Heart right ventricle (tissue), 16 donors: ENCODE results near the gene ANKS1B. TPM values are rescaled to one million over a fixed set of nuclear protein-coding genes. Genes with fewer than 3 reads are reported as not detected.

Source experiments
- ATAC-seq, 8 donors: fragments of 200-7000 bp; cut with Tn5 transposase; one replicate each; pipeline ENCODE4 v1.9.1; 2020; ENCODE audit warnings: mild to moderate bottlenecking in 8 of 8, moderate library complexity in 8 of 8, moderate number of reproducible peaks in 1 of 8
- DNase-seq, 2 donors: peaks; one replicate each; pipeline ENCODE4 v3.0.0-alpha.2; 2020
- H3K27ac ChIP-seq, 10 donors: fragments of 200-600 bp; sonication (generic) in 2 of 10; one replicate each; pipeline versions ENCODE4 v1.5.0 to v1.8.0; 2020 to 2022; ENCODE audit warnings: mild to moderate bottlenecking in 3 of 10
- H3K27me3 ChIP-seq, 7 donors: fragments of 200-600 bp; one replicate each; pipeline ENCODE4 v1.8.0; 2021 to 2022; ENCODE audit warnings: mild to moderate bottlenecking in 2 of 7
- H3K36me3 ChIP-seq, 9 donors: fragments of 200-600 bp; sonication (generic) in 1 of 9; one replicate each; pipeline versions ENCODE4 v1.5.0 to v1.8.0; 2020 to 2022; ENCODE audit warnings: mild to moderate bottlenecking in 2 of 9
- H3K4me1 ChIP-seq, 9 donors: fragments of 200-600 bp; sonication (generic) in 1 of 9; one replicate each; pipeline versions ENCODE4 v1.5.0 to v1.8.0; 2020 to 2022; ENCODE audit warnings: mild to moderate bottlenecking in 4 of 9
- H3K4me3 ChIP-seq, 10 donors: fragments of 200-600 bp; sonication (generic) in 2 of 10; one replicate each; pipeline versions ENCODE4 v1.5.0 to v1.8.0; 2020 to 2022; ENCODE audit warnings: mild to moderate bottlenecking in 7 of 10, moderate library complexity in 2 of 10
- H3K9me3 ChIP-seq, 11 donors: fragments of 200-600 bp in 10 of 11; sonication (generic) in 2 of 11; one replicate each; pipeline versions ENCODE4 v1.5.0 to v1.8.0; 2013 to 2022; ENCODE audit warnings: mild to moderate bottlenecking in 2 of 11, control low read depth in 1 of 11, moderate library complexity in 1 of 11
- WGBS, 2 donors: extraction: QIAGEN DNeasy Blood & Tissue Kit; methylation state at CpG; one replicate each; pipeline ENCODE4 v1.1.7; 2013; ENCODE audit warnings: inconsistent platforms in 1 of 2; 5-methylcytosine and 5-hydroxymethylcytosine counted together
- intact Hi-C, 10 donors: fragments of 100-400 bp; cut with DNase I; formaldehyde crosslinking; loops; one replicate each; pipeline versions ENCODE4 v1.11.1 to v1.14.2; 2022
- polyA plus RNA-seq, 2 donors: library from polyadenylated mRNA; stranded (reverse); fragments of 200-250 nt; gene quantifications; one replicate each; pipeline ENCODE4 v1.2.3, GENCODE V29; 2013
- total RNA-seq, 10 donors: library from RNA; stranded (reverse); fragmentation: NEBNext Ultra II Directional in 3 of 10; extraction: Animal tissue kit (Norgen Biotek cat#: 25700) in 3 of 10; gene quantifications; one replicate each; pipeline versions ENCODE4 v1.2.1 to v1.2.4, GENCODE V29; 2021 to 2023
- TF ChIP-seq, protein P1 (sequence below), 9 donors: fragments of 200-600 bp; sonication (generic) in 2 of 9; IDR thresholded peaks; one replicate each; pipeline versions ENCODE4 v1.5.0 to v1.8.0; 2021 to 2022; ENCODE audit warnings: antibody characterized with exemption in 9 of 9, mild to moderate bottlenecking in 5 of 9, moderate library complexity in 1 of 9
- donor health status: Arrhythmogenic right ventricular cardiomyopathy.
- donor health status: ischemic (EF 13 %, LVEDD 7.1; RV severe dilation, severe dysfunction).
- donor health status: healthy with polysubstance abuse.
- donor health status: DM: no; HTN: yes; CAD: no.
- donor health status: DM: no; HTN: no; CAD: no.
- donor health status: ischemic (EF 25% LVEDD 6.9; RV normal size, moderate dysfunction).
- donor health status: ischemic (EF 25% LVEDD 5.7; RV mildly dilated, moderate dysfunction).
- donor health status: healthy.
- donor health status: DM: yes; HTN: yes; CAD: no.
- donor health status: Ischemic cardiomyopathy.
- donor health status: ischemic (EF 35%, LVEDD 5.7; RV mildly dilated, moderate dysfunction).
- donor health status: nonischemic (EF 11% LVEDD 7.7; RV severe dilation, severe dysfunction).
- donor health status: DM: yes; HTN: yes; CAD: no.
- donor health status: PGD.
- donor health status: ischemic (EF 29% LVEDD 5.4; RV normal size, mild dysfunction).
- donor health status: nonischemic (EF 23%, LVEDD 6.1; RV moderate dilation, normal function).

The ANKS1B gene
- total and polyA plus RNA-seq, 12 donors: 0.58 to 4.8 (median 1.8) TPM

- Histone ChIP-seq H3K27ac (no peak overlapping the region), H3K9me3 (peaks cover 0 to 71% (median 9%) of the 10 kb centered on the region in 11 donors), H3K27me3 (no peaks in the 10 kb centered on the region), H3K4me1 (no peaks in the 10 kb centered on the region), H3K36me3 (no peaks in the 10 kb centered on the region), H3K4me3 (no peak overlapping the region)
- 78 to 81% methylated on average over 4 of the region's 4 CpGs for WGBS, 2 donors
- TF ChIP-seq, protein P1, sequence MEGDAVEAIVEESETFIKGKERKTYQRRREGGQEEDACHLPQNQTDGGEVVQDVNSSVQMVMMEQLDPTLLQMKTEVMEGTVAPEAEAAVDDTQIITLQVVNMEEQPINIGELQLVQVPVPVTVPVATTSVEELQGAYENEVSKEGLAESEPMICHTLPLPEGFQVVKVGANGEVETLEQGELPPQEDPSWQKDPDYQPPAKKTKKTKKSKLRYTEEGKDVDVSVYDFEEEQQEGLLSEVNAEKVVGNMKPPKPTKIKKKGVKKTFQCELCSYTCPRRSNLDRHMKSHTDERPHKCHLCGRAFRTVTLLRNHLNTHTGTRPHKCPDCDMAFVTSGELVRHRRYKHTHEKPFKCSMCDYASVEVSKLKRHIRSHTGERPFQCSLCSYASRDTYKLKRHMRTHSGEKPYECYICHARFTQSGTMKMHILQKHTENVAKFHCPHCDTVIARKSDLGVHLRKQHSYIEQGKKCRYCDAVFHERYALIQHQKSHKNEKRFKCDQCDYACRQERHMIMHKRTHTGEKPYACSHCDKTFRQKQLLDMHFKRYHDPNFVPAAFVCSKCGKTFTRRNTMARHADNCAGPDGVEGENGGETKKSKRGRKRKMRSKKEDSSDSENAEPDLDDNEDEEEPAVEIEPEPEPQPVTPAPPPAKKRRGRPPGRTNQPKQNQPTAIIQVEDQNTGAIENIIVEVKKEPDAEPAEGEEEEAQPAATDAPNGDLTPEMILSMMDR (IDR thresholded peaks at IDR 0.05): no peak
- ATAC-seq (no peak), DNase-seq (no peak)
- intact Hi-C loops: no loop called here
Observed at GRCh38 chr12:99618657-99619056, 366.1 kb downstream of the ANKS1B start.

GRCh38 chr12:99611599-99611998, 373.1 kb downstream of the ANKS1B start:
- intact Hi-C loops: no loop called here
- TF ChIP-seq, protein P1 (IDR thresholded peaks at IDR 0.05): no peak
- no peak for ATAC-seq
- H3K27ac ChIP-seq: no peak overlapping the region
- H3K27me3 ChIP-seq: no peaks in the 10 kb centered on the region
- no peaks in the 10 kb centered on the region for H3K4me1 ChIP-seq
- no peak overlapping the region for H3K4me3 ChIP-seq
- WGBS, 2 donors: 73 to 78% methylated on average over 3 of the region's 3 CpGs
- no peak for DNase-seq
- no peaks in the 10 kb centered on the region for H3K36me3 ChIP-seq
- H3K9me3 ChIP-seq: peaks cover 0 to 10% (median 0%) of the 10 kb centered on the region in 11 donors

GRCh38 chr12:99611117-99611516, 373.6 kb downstream of the ANKS1B start:
- no peak overlapping the region for H3K27ac ChIP-seq
- WGBS, 2 donors: 55 to 63% methylated on average over 3 of the region's 3 CpGs
- H3K36me3 ChIP-seq: no peaks in the 10 kb centered on the region
- ATAC-seq (no peak), DNase-seq (no peak)
- intact Hi-C loops: no loop called here
- peaks cover 0 to 5% (median 0%) of the 10 kb centered on the region in 11 donors for H3K9me3 ChIP-seq
- TF ChIP-seq, protein P1 (IDR thresholded peaks at IDR 0.05): no peak
- H3K4me3 ChIP-seq: no peak overlapping the region
- no peaks in the 10 kb centered on the region for H3K4me1 ChIP-seq
- no peaks in the 10 kb centered on the region for H3K27me3 ChIP-seq

DNA sequence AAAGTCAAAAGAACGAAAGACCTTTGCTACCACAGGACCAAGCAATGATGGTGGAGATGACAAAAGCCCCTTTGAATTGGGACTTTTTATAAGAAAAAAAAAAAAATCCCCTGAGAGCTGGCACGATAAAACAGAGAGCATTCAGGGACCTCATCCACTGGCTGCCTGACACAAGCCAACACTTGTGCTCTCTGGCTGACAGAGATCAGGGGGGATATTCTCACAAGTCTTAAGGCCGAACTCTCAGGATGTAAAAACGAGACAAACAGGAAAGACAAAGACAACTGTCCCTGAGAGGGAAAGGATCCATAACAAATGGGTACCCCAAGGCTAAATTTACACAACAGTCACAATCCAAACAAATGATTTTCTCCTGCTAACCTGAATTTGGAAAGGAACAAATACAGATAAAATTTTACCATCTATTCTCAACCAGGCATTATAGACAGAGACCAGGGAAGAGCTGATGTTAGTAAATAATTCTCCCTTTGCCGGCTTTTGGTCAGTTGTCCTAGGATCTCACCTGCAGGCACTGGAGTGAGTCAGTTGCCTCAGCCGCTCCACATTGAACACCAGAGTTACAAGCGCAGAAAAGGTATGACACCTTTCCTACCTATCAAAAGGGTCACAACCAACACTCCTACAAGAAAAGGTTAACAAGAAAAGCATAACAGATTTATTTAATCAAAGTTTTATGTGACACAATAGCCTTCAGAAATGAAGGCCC, 375.1 kb downstream of the ANKS1B start:
- H3K27me3 ChIP-seq: no peaks in the 10 kb centered on the region
- no peaks in the 10 kb centered on the region for H3K36me3 ChIP-seq
- WGBS, 2 donors: 53 to 55% methylated on average over 7 of the region's 7 CpGs
- no peak overlapping the region for H3K27ac ChIP-seq
- intact Hi-C loops: no loop called here
- H3K9me3 ChIP-seq: no peaks in the 10 kb centered on the region
- ATAC-seq (no peak), DNase-seq (no peak)
- H3K4me3 ChIP-seq: no peak overlapping the region
- H3K4me1 ChIP-seq: no peaks in the 10 kb centered on the region
- TF ChIP-seq, protein P1 (IDR thresholded peaks at IDR 0.05): no peak
